HG02642 (cell line): ENCODE results near the gene ABHD11.
A peak's percentile ranks its signal among the peaks of the same experiment; 100 is the strongest.
"Not testable (repeated sequence)": the region's sequence is repeated elsewhere in the genome, so short reads cannot be mapped to it uniquely, and the experiment has no call there.

Experiments used
- ATAC-seq: cut with Tn5 transposase; IDR thresholded peaks from one replicate; pipeline ENCODE4 v1.9.1; 2021; ENCODE audit warnings: mild to moderate bottlenecking; ENCODE audit not compliant: unreplicated experiment, poor library complexity

The ABHD11 gene

GRCh38 chr7:73738612-73739386 is at the start of gene ABHD11:
TSS of gene ABHD11 (minus strand) at chr7:73738802. CDS start at chr7:73738770, 32 bp downstream.
- ATAC-seq, result peak; percentile 92

- ATAC-seq, result not testable (repeated sequence)
Measured at GRCh38 chr7:73787786-73788048, 49.1 kb upstream of the ABHD11 start.

GRCh38 chr7:73786588-73786987 is 48.0 kb upstream of the ABHD11 start:
- no peak for ATAC-seq

GRCh38 chr7:73779517-73779916 is 40.9 kb upstream of the ABHD11 start:
- ATAC-seq, result no peak

GRCh38 chr7:73778801-73779389 is 40.3 kb upstream of the ABHD11 start:
- no peak for ATAC-seq

- ATAC-seq, result no peak
Measured at GRCh38 chr7:73774923-73775322, 36.3 kb upstream of the ABHD11 start.

- no peak for ATAC-seq
Measured at GRCh38 chr7:73773700-73774517, 35.3 kb upstream of the ABHD11 start.

- no peak for ATAC-seq
Measured at GRCh38 chr7:73770860-73771670, 32.5 kb upstream of the ABHD11 start.

- ATAC-seq, result no peak
Measured at GRCh38 chr7:73770002-73770859, 31.6 kb upstream of the ABHD11 start, which contains the start of gene CLDN3. TSS of gene CLDN3 (minus strand) at chr7:73770270. CDS start at chr7:73770049, 221 bp downstream.

- no peak for ATAC-seq
Measured at GRCh38 chr7:73769481-73770001, 30.9 kb upstream of the ABHD11 start.

GRCh38 chr7:73768641-73769480 is 30.3 kb upstream of the ABHD11 start:
- no peak for ATAC-seq

- ATAC-seq, result no peak
Measured at GRCh38 chr7:73766556-73767229, 28.1 kb upstream of the ABHD11 start.

- ATAC-seq, result no peak
Measured at GRCh38 chr7:73762659-73762999, 24.0 kb upstream of the ABHD11 start.

- no peak for ATAC-seq
Measured at GRCh38 chr7:73761854-73762658, 23.5 kb upstream of the ABHD11 start.

GRCh38 chr7:73758581-73759138 is 20.1 kb upstream of the ABHD11 start:
- ATAC-seq, result no peak

GRCh38 chr7:73749931-73750776 is 11.6 kb upstream of the ABHD11 start:
- ATAC-seq, result no peak
